CD4-positive, alpha-beta memory T cell (primary cell): ENCODE measurements around the gene RFX3. TPM values are rescaled to one million over a fixed set of nuclear protein-coding genes. Genes with fewer than 3 reads are reported as not detected.

Experiments
- CTCF ChIA-PET: fragments of 350-600 bp; sonication (Branson Sonifier 250); formaldehyde crosslinking; loops from one replicate; lab custom pipeline; 2021; ENCODE audit warnings: inconsistent platforms; ENCODE audit not compliant: partially characterized antibody; lab: Charles Lee
- POLR2A ChIA-PET: fragments of 350-600 bp; sonication (Branson Sonifier 250); formaldehyde crosslinking; loops from one replicate; lab custom pipeline; 2021; ENCODE audit not compliant: partially characterized antibody; lab: Charles Lee
- DNase-seq, 5 donors: peaks; one replicate each; pipeline versions ENCODE4 v3.0.0 to v3.0.0-alpha.2; 2020 to 2022; ENCODE audit warnings: mixed read lengths in 1 of 5
- H3K27ac ChIP-seq: one replicate; pipeline ENCODE4 v1.7.0; 2013; ENCODE audit warnings: low read depth, low read length
- H3K27me3 ChIP-seq: 2 replicates; pipeline ENCODE4 v1.7.0; 2013; ENCODE audit warnings: mild to moderate bottlenecking, low read length, moderate library complexity; ENCODE audit not compliant: insufficient read depth
- H3K36me3 ChIP-seq: 2 replicates; pipeline ENCODE4 v1.7.0; 2013; ENCODE audit warnings: mild to moderate bottlenecking, low read length, moderate library complexity; ENCODE audit not compliant: insufficient read depth
- H3K4me1 ChIP-seq: 2 replicates; pipeline ENCODE4 v1.7.0; 2013; ENCODE audit warnings: mild to moderate bottlenecking, low read length, moderate library complexity; ENCODE audit not compliant: insufficient read depth
- H3K4me3 ChIP-seq, 2 donors: one replicate each; pipeline ENCODE4 v1.7.0; 2013; ENCODE audit warnings: low read length in 2 of 2, mild to moderate bottlenecking in 1 of 2
- H3K9me3 ChIP-seq, 2 donors: one replicate each; pipeline ENCODE4 v1.7.0; 2013; ENCODE audit warnings: low read length in 2 of 2, control low read depth in 1 of 2; ENCODE audit not compliant: control insufficient read depth in 1 of 2
- H3K27ac Mint-ChIP-seq, 7 donors: one replicate each; pipeline ENCODE4 v1.8.0; 2020 to 2021; ENCODE audit warnings: mixed read lengths in 7 of 7, mild to moderate bottlenecking in 6 of 7, inconsistent platforms in 3 of 7, moderate library complexity in 3 of 7
- H3K27me3 Mint-ChIP-seq, 2 donors: one replicate each; pipeline ENCODE4 v1.8.0; 2020 to 2021; ENCODE audit warnings: mixed read lengths in 2 of 2
- H3K36me3 Mint-ChIP-seq, 2 donors: one replicate each; pipeline ENCODE4 v1.8.0; 2020 to 2021; ENCODE audit warnings: mixed read lengths in 2 of 2, inconsistent platforms in 1 of 2, mild to moderate bottlenecking in 1 of 2
- H3K4me1 Mint-ChIP-seq, 4 donors: one replicate each; pipeline ENCODE4 v1.8.0; 2020 to 2021; ENCODE audit warnings: mixed read lengths in 4 of 4, mild to moderate bottlenecking in 1 of 4
- H3K4me3 Mint-ChIP-seq, 8 donors: one replicate each; pipeline ENCODE4 v1.8.0; 2020 to 2021; ENCODE audit warnings: mixed read lengths in 8 of 8, mild to moderate bottlenecking in 7 of 8, moderate library complexity in 6 of 8, inconsistent platforms in 3 of 8
- H3K9me3 Mint-ChIP-seq, 8 donors: one replicate each; pipeline ENCODE4 v1.8.0; 2020 to 2021; ENCODE audit warnings: mixed read lengths in 8 of 8, mild to moderate bottlenecking in 5 of 8, inconsistent platforms in 3 of 8, moderate library complexity in 1 of 8
- intact Hi-C: fragments of 100-400 bp; cut with micrococcal nuclease; formaldehyde crosslinking; loops from one replicate; pipeline ENCODE4 v1.15.1; 2023
- polyA plus RNA-seq, 2 donors: library from polyadenylated mRNA; unstranded; fragments of 300-500 nt; fragmentation: Illumina TruSeq; gene quantifications; one replicate each; pipeline ENCODE4 v1.2.3, GENCODE V29; 2021
- total RNA-seq, 2 experiments: library from RNA; stranded (reverse); gene quantifications; one replicate each; pipeline ENCODE4 v1.2.3, GENCODE V29; 2021

The RFX3 gene
- total and polyA plus RNA-seq, 4 experiments from 2014 or later: 3.0 to 30.8 (median 16.5) TPM

DNA sequence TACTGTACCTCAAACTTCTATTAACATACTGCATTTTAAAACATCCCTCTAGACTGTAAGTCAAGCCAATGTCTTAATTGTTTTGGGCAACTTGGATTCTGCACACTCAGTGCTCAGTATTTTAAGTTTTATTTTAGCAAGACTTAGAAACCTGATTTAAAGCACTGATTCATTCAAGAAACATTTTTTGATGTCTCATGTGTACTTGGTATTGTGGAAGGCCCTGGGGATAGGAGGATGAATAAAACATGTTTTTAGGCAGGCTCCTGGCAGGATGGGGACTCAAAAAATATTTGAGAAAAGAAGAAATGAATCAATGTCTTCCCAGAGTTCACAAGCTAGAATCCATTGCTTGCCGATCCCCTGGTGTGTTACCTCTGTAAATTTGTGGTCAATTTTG lies 347.9 kb downstream of the RFX3 start:
- Mint-ChIP-seq H3K4me3 (no peak overlapping the region), H3K4me1 (peaks cover 0 to 18% (median 7%) of the 10 kb centered on the region in 4 donors), H3K27me3 (peaks cover 16% of the 10 kb centered on the region in 2 donors), H3K9me3 (peaks cover 0 to 2% (median 0%) of the 10 kb centered on the region in 8 donors), H3K27ac (peak overlapping the region in 1 of 7 donors; percentile 22), H3K36me3 (no peaks in the 10 kb centered on the region)
- Histone ChIP-seq H3K9me3 (no peaks in the 10 kb centered on the region), H3K27me3 (no peaks in the 10 kb centered on the region), H3K27ac (no peak overlapping the region), H3K36me3 (no peaks in the 10 kb centered on the region), H3K4me3 (no peak overlapping the region), H3K4me1 (no peaks in the 10 kb centered on the region)
- intact Hi-C loops: no loop called here
- DNase-seq: no peak
- POLR2A ChIA-PET: no interaction called here
- CTCF ChIA-PET: no interaction called here

- Mint-ChIP-seq H3K4me1 (peaks cover 0 to 18% (median 5%) of the 10 kb centered on the region in 4 donors), H3K36me3 (no peaks in the 10 kb centered on the region), H3K27ac (no peak overlapping the region), H3K9me3 (peaks cover 0 to 2% (median 0%) of the 10 kb centered on the region in 8 donors), H3K4me3 (no peak overlapping the region), H3K27me3 (peaks cover 12 to 16% of the 10 kb centered on the region in 2 donors)
- CTCF ChIA-PET: no interaction called here
- Histone ChIP-seq H3K27ac (no peak overlapping the region), H3K36me3 (no peaks in the 10 kb centered on the region), H3K4me1 (no peaks in the 10 kb centered on the region), H3K9me3 (no peaks in the 10 kb centered on the region), H3K4me3 (no peak overlapping the region), H3K27me3 (no peaks in the 10 kb centered on the region)
- POLR2A ChIA-PET: no interaction called here
- no peak for DNase-seq
- intact Hi-C loops: no loop called here
Observed at GRCh38 chr9:3177146-3177761, 348.5 kb downstream of the RFX3 start.

GRCh38 chr9:3173374-3173773 lies 352.4 kb downstream of the RFX3 start:
- POLR2A ChIA-PET: no interaction called here

GRCh38 chr9:3170819-3171218 lies 355.0 kb downstream of the RFX3 start:
- Histone ChIP-seq H3K36me3 (no peaks in the 10 kb centered on the region), H3K9me3 (no peaks in the 10 kb centered on the region), H3K27ac (no peak overlapping the region), H3K4me3 (no peak overlapping the region), H3K27me3 (no peaks in the 10 kb centered on the region), H3K4me1 (no peaks in the 10 kb centered on the region)
- no peak overlapping the region for H3K4me3 Mint-ChIP-seq
- DNase-seq: no peak
- no peaks in the 10 kb centered on the region for H3K36me3 Mint-ChIP-seq
- CTCF ChIA-PET: no interaction called here
- H3K4me1 Mint-ChIP-seq: no peaks in the 10 kb centered on the region
- peaks cover 0 to 6% (median 0%) of the 10 kb centered on the region in 8 donors for H3K9me3 Mint-ChIP-seq
- POLR2A ChIA-PET: no interaction called here
- peaks cover 12 to 14% of the 10 kb centered on the region in 2 donors for H3K27me3 Mint-ChIP-seq
- intact Hi-C loops: no loop called here
- no peak overlapping the region for H3K27ac Mint-ChIP-seq

More at GRCh38 chr9:3173374-3173773, 352.4 kb downstream of the RFX3 start:
- Mint-ChIP-seq H3K27ac (no peak overlapping the region), H3K36me3 (no peaks in the 10 kb centered on the region), H3K4me3 (no peak overlapping the region), H3K4me1 (peaks cover 0 to 3% (median 0%) of the 10 kb centered on the region in 4 donors), H3K27me3 (peaks cover 10 to 13% of the 10 kb centered on the region in 2 donors), H3K9me3 (peaks cover 0 to 2% (median 0%) of the 10 kb centered on the region in 8 donors)
- Histone ChIP-seq H3K27ac (no peak overlapping the region), H3K9me3 (no peaks in the 10 kb centered on the region), H3K4me1 (no peaks in the 10 kb centered on the region), H3K4me3 (no peak overlapping the region), H3K27me3 (no peaks in the 10 kb centered on the region), H3K36me3 (no peaks in the 10 kb centered on the region)
- intact Hi-C loops: no loop called here
- CTCF ChIA-PET: no interaction called here
- no peak for DNase-seq
